ENCODE measurements around the gene ZSCAN16. TPM values are rescaled to one million over a fixed set of nuclear protein-coding genes. Genes with fewer than 3 reads are reported as not detected.

The ZSCAN16 gene
- total and polyA plus RNA-seq, 2 of the 13 experiments (the other 11 are each of a cell fraction or from before 2014, with no cell fraction given) = 5.7 to 12.7 TPM

- TF ChIP-seq, protein P1, sequence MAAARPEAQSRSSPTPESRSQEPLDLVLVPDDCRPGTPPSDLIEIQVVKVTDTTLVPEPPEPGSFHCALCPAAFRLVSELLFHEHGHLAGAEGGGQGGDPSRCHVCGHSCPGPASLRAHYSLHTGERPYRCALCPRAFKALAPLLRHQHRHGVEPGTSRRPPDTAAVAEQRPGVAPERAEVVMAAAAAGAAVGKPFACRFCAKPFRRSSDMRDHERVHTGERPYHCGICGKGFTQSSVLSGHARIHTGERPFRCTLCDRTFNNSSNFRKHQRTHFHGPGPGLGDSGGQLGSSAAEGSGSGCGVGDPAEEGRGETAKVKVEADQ (CRISPR knock-in tag; IDR thresholded peaks at IDR 0.05; ENCODE audit: borderline replicate concordance) = peak; percentile 78; the same call in 1 of the 2 replicates
- TF ChIP-seq ZNF232 (CRISPR knock-in tag; IDR thresholded peaks at IDR 0.05; ENCODE audit: borderline replicate concordance) = no peak
- no peak for TF ChIP-seq PRMT3 (CRISPR knock-in tag; IDR thresholded peaks at IDR 0.05; ENCODE audit: borderline replicate concordance, low read depth)
- TF ChIP-seq SNAPC4 (CRISPR knock-in tag; IDR thresholded peaks at IDR 0.05) = 0 out of 2 replicates have a peak, but pooled peaks have one; percentile 70
- no peak for TF ChIP-seq PRPF4 (IDR thresholded peaks at IDR 0.05; ENCODE audit: low read depth, low read length, poor library complexity, severe bottlenecking)
- TF ChIP-seq, protein P2, sequence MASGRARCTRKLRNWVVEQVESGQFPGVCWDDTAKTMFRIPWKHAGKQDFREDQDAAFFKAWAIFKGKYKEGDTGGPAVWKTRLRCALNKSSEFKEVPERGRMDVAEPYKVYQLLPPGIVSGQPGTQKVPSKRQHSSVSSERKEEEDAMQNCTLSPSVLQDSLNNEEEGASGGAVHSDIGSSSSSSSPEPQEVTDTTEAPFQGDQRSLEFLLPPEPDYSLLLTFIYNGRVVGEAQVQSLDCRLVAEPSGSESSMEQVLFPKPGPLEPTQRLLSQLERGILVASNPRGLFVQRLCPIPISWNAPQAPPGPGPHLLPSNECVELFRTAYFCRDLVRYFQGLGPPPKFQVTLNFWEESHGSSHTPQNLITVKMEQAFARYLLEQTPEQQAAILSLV (CRISPR knock-in tag; IDR thresholded peaks at IDR 0.05; ENCODE audit: borderline replicate concordance) = peak; percentile 65; the same call in 1 of the 2 replicates
- TF ChIP-seq, protein P3, sequence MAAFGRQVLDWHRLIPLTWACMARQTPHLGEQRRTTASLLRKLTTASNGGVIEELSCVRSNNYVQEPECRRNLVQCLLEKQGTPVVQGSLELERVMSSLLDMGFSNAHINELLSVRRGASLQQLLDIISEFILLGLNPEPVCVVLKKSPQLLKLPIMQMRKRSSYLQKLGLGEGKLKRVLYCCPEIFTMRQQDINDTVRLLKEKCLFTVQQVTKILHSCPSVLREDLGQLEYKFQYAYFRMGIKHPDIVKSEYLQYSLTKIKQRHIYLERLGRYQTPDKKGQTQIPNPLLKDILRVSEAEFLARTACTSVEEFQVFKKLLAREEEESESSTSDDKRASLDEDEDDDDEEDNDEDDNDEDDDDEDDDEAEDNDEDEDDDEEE (CRISPR knock-in tag; IDR thresholded peaks at IDR 0.05) = peak; percentile 75
- peak; percentile 82; the same call in 1 of the 2 replicates for TF ChIP-seq NFKB2 (CRISPR knock-in tag; IDR thresholded peaks at IDR 0.05; ENCODE audit: borderline replicate concordance)
- TF ChIP-seq ZNF33B (CRISPR knock-in tag; IDR thresholded peaks at IDR 0.05) = no peak
- no peak for TF ChIP-seq ZNF652 (CRISPR knock-in tag; IDR thresholded peaks at IDR 0.05; ENCODE audit: borderline replicate concordance, low read depth)
- peak; percentile 90; the same call in 1 of the 2 replicates for TF ChIP-seq YEATS2 (CRISPR knock-in tag; IDR thresholded peaks at IDR 0.05; ENCODE audit: borderline replicate concordance)
- 0 out of 2 replicates have a peak, but pooled peaks have one; percentile 39 for TF ChIP-seq MYNN (CRISPR knock-in tag; IDR thresholded peaks at IDR 0.05; ENCODE audit: low read depth)
- TF ChIP-seq ATF7-NPFF (CRISPR knock-in tag; IDR thresholded peaks at IDR 0.05; ENCODE audit: low read depth) = peak; percentile 60; the same call in 1 of the 2 replicates
- no peak for TF ChIP-seq NCOA1 (CRISPR knock-in tag; IDR thresholded peaks at IDR 0.05)
- no peak for TF ChIP-seq ATF3 (CRISPR knock-in tag; IDR thresholded peaks at IDR 0.05)
- TF ChIP-seq FOXM1 (CRISPR knock-in tag; IDR thresholded peaks at IDR 0.05) = no peak
- TF ChIP-seq CREB3 (CRISPR knock-in tag; IDR thresholded peaks at IDR 0.05) = 0 out of 2 replicates have a peak, but pooled peaks have one; percentile 35
- TF ChIP-seq ZNF605 (CRISPR knock-in tag; IDR thresholded peaks at IDR 0.05) = peak; percentile 78; the same call in 1 of the 2 replicates
- peak; percentile 66 for TF ChIP-seq ETV5 (CRISPR knock-in tag; IDR thresholded peaks at IDR 0.05; ENCODE audit: borderline replicate concordance)
These were observed 37.1 kb downstream of the ZSCAN16 start (continued) for GRCh38 chr6:28161410-28162079.
